Activated CD4-positive, alpha-beta T cell treated with anti-CD3 and anti-CD28 coated beads, Interleukin-2, amount 10 ng/mL, durations not matched to agents 7 days and 5 days (primary cell): ENCODE results near the gene PLEKHH1. TPM values are rescaled to one million over a fixed set of nuclear protein-coding genes. Genes with fewer than 3 reads are reported as not detected.

Source experiments
- CTCF ChIA-PET: fragments of 350-600 bp; sonication (Branson Sonifier 250); formaldehyde crosslinking; loops from one replicate; lab custom pipeline; 2021; ENCODE audit warnings: antibody characterized with exemption; lab: Charles Lee
- POLR2A ChIA-PET: fragments of 350-600 bp; sonication (Branson Sonifier 250); formaldehyde crosslinking; loops from one replicate; lab custom pipeline; 2021; ENCODE audit warnings: antibody characterized with exemption; lab: Charles Lee
- DNase-seq: peaks from one replicate; pipeline ENCODE4 v3.0.0-alpha.2; 2020
- H3K27ac Mint-ChIP-seq: one replicate; pipeline ENCODE4 v1.8.0; 2021; ENCODE audit warnings: mild to moderate bottlenecking, moderate library complexity, mixed read lengths
- H3K27me3 Mint-ChIP-seq: one replicate; pipeline ENCODE4 v1.8.0; 2021; ENCODE audit warnings: mixed read lengths
- H3K36me3 Mint-ChIP-seq: one replicate; pipeline ENCODE4 v1.8.0; 2021; ENCODE audit warnings: low read depth, mixed read lengths
- H3K4me1 Mint-ChIP-seq: one replicate; pipeline ENCODE4 v1.8.0; 2021; ENCODE audit warnings: mixed read lengths
- H3K4me3 Mint-ChIP-seq: one replicate; pipeline ENCODE4 v1.8.0; 2021; ENCODE audit warnings: mild to moderate bottlenecking, moderate library complexity, mixed read lengths
- H3K9me3 Mint-ChIP-seq: one replicate; pipeline ENCODE4 v1.8.0; 2021; ENCODE audit warnings: mixed read lengths
- total RNA-seq, 2 experiments: library from RNA; stranded (reverse); gene quantifications; one replicate each; pipeline ENCODE4 v1.2.3, GENCODE V29; 2021

The PLEKHH1 gene
- total RNA-seq, 2 experiments from 2014 or later, result 0.29 to 0.50 TPM

- Mint-ChIP-seq H3K27me3 (peaks cover 69% of the 10 kb centered on the region), H3K36me3 (no peaks in the 10 kb centered on the region), H3K4me3 (no peak overlapping the region), H3K4me1 (no peaks in the 10 kb centered on the region), H3K27ac (no peak overlapping the region), H3K9me3 (no peaks in the 10 kb centered on the region)
- no peak for DNase-seq
- CTCF ChIA-PET, result no interaction called here
- POLR2A ChIA-PET, result interaction anchor here (0.6 kb wide), 1 partner anchor 44 kb away, joined by 3 read pairs; no protein-coding TSS in a partner anchor
Measured at GRCh38 chr14:67524634-67524963, 8.5 kb upstream of the PLEKHH1 start.

DNA sequence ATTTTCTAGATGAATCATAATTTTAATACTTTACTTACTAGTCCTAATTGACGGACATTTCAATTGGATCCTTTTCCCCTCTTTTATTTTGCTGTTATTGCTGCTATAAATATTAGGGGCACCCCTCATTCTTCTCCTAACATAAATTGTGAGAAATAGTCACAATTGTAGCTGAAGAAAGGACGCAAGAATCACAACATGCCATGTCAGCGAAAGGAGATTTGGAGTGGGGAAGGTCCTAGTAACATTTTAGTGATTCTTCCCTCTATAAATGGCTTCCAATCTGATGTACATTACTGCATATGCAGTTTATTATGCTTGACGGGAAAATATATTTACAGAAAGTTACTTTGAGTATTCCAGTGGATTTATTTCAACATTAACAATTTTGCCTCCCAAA lies 7.7 kb upstream of the PLEKHH1 start:
- Mint-ChIP-seq H3K27me3 (peaks cover 70% of the 10 kb centered on the region), H3K9me3 (no peaks in the 10 kb centered on the region), H3K27ac (no peak overlapping the region), H3K36me3 (no peaks in the 10 kb centered on the region), H3K4me3 (no peak overlapping the region), H3K4me1 (no peaks in the 10 kb centered on the region)
- DNase-seq, result no peak
- POLR2A ChIA-PET, result interaction anchor here (0.7 kb wide), 1 partner anchor 20 kb away, joined by 3 read pairs; no protein-coding TSS in a partner anchor
- CTCF ChIA-PET, result interaction anchor here (1.0 to 2.2 kb wide), 6 partner anchors 10 to 179 kb away, joined by 3 to 8 read pairs (median 5); no protein-coding TSS in a partner anchor

GRCh38 chr14:67526181-67526580 lies 6.9 kb upstream of the PLEKHH1 start:
- CTCF ChIA-PET, result interaction anchor here (0.8 to 2.2 kb wide), 9 partner anchors 11 to 178 kb away, joined by 3 to 8 read pairs (median 4); no protein-coding TSS in a partner anchor
- Mint-ChIP-seq H3K4me1 (no peaks in the 10 kb centered on the region), H3K4me3 (no peak overlapping the region), H3K9me3 (no peaks in the 10 kb centered on the region), H3K27ac (no peak overlapping the region), H3K27me3 (peaks cover 72% of the 10 kb centered on the region), H3K36me3 (no peaks in the 10 kb centered on the region)
- no peak for DNase-seq
- POLR2A ChIA-PET, result no interaction called here

GRCh38 chr14:67526676-67527459 lies 6.2 kb upstream of the PLEKHH1 start:
- Mint-ChIP-seq H3K36me3 (no peaks in the 10 kb centered on the region), H3K9me3 (no peaks in the 10 kb centered on the region), H3K27me3 (peaks cover 69% of the 10 kb centered on the region), H3K27ac (no peak overlapping the region), H3K4me1 (no peaks in the 10 kb centered on the region), H3K4me3 (no peak overlapping the region)
- peak; percentile 58 for DNase-seq
- ChIA-PET CTCF (interaction anchor here (0.6 to 2.2 kb wide), 12 partner anchors 12 to 177 kb away, joined by 3 to 8 read pairs (median 4); partner anchors contain the start of gene PIGH), POLR2A (no interaction called here)

DNA sequence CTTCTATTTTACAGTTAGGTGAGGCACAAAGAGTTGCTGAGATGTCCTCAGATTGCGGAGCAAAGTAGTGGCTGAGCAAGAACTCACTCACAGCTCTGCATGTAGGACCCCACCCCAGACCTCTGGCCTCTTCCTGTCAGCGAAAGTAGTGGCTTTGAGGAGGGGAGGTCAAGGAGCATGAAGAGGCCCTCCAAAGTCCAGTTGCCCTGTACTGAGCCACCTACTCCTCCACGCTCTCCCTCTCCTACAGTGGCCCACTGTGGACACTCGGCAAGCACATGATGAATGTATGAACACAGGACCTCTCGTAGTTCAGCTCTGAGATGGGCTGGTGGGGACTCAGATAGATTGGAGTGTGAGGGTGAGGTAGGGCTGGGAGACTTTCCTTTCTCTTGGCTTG lies 5.3 kb upstream of the PLEKHH1 start:
- no peak overlapping the region for H3K27ac Mint-ChIP-seq
- ChIA-PET CTCF (interaction anchor here (0.8 to 1.5 kb wide), 4 partner anchors 14 to 139 kb away, joined by 3 to 4 read pairs (median 3); partner anchors contain the start of gene PIGH), POLR2A (no interaction called here)
- H3K27me3 Mint-ChIP-seq, result peaks cover 71% of the 10 kb centered on the region
- no peak overlapping the region for H3K4me3 Mint-ChIP-seq
- H3K9me3 Mint-ChIP-seq, result no peaks in the 10 kb centered on the region
- peaks cover 3% of the 10 kb centered on the region for H3K4me1 Mint-ChIP-seq
- no peaks in the 10 kb centered on the region for H3K36me3 Mint-ChIP-seq
- DNase-seq, result no peak

- Mint-ChIP-seq H3K27ac (no peak overlapping the region), H3K9me3 (no peaks in the 10 kb centered on the region), H3K4me1 (peaks cover 3% of the 10 kb centered on the region), H3K36me3 (no peaks in the 10 kb centered on the region), H3K27me3 (peaks cover 67% of the 10 kb centered on the region), H3K4me3 (no peak overlapping the region)
- no peak for DNase-seq
- ChIA-PET CTCF (interaction anchor here (0.5 to 1.8 kb wide), 6 partner anchors 10 to 1574 kb away, joined by 3 to 5 read pairs (median 3); no protein-coding TSS in a partner anchor), POLR2A (no interaction called here)
Measured at GRCh38 chr14:67528276-67528675, 4.8 kb upstream of the PLEKHH1 start.

DNA sequence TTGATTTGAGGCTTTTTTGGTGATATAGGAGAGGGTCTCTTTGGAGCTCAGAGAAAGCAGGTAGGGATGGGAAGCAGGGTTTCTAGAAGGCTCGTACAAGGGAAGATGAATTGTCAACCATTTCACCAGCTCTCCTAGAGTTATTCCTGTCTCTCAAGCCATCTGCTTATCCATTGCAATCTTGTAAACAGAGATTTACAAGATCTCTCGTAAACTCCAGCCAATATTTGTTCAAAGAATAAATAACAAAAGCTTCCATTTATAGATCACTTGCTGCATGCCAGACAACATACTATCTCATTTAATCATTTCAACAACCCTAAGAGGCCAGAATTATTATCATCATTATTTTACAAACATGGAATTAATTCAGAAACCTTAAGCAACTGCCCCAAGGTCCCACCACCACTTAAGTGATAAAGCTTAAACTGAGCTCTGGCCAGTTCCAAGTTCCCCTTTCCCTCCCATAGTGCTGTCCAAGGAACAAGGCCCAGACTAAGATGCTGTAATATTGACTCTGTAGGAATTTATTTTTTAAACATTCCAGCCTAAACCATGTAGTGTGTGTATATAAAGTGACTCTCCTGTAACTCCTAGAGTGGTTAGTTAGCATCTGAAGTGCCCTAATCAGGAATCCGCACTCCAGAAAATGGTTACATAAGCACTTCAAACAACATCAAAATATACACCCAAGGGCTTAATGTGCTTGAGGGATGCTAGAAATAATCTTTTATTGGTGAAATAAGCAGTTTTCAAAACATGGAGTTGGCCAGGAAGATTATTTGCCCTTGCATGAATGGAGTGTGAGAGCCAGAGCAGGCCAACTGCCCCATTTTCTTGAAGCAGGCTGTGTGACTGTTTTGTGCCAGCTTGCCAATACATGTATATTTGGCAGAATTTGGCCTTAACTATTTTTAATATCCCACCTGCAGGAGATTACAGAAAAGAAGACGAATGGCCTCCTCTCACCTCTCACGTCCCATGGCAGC lies 2.8 kb upstream of the PLEKHH1 start:
- Mint-ChIP-seq H3K9me3 (no peaks in the 10 kb centered on the region), H3K27ac (no peak overlapping the region), H3K4me3 (no peak overlapping the region), H3K36me3 (no peaks in the 10 kb centered on the region), H3K4me1 (peaks cover 5% of the 10 kb centered on the region), H3K27me3 (peaks cover 66% of the 10 kb centered on the region)
- no peak for DNase-seq
- CTCF ChIA-PET, result interaction anchor here (0.6 to 1.8 kb wide), 2 partner anchors 12 to 41 kb away, joined by 3 to 5 read pairs; no protein-coding TSS in a partner anchor
- POLR2A ChIA-PET, result no interaction called here

- Mint-ChIP-seq H3K27ac (no peak overlapping the region), H3K4me1 (peaks cover 5% of the 10 kb centered on the region), H3K36me3 (no peaks in the 10 kb centered on the region), H3K4me3 (peak overlapping the region; percentile 54), H3K9me3 (no peaks in the 10 kb centered on the region), H3K27me3 (peaks cover 57% of the 10 kb centered on the region)
- POLR2A ChIA-PET, result no interaction called here
- DNase-seq, result no peak
- CTCF ChIA-PET, result interaction anchor here (1.4 to 2.0 kb wide), 3 partner anchors 21 to 87 kb away, joined by 3 to 8 read pairs (median 6); no protein-coding TSS in a partner anchor
Measured at GRCh38 chr14:67532606-67532997, 488 bp upstream of the PLEKHH1 start.

DNA sequence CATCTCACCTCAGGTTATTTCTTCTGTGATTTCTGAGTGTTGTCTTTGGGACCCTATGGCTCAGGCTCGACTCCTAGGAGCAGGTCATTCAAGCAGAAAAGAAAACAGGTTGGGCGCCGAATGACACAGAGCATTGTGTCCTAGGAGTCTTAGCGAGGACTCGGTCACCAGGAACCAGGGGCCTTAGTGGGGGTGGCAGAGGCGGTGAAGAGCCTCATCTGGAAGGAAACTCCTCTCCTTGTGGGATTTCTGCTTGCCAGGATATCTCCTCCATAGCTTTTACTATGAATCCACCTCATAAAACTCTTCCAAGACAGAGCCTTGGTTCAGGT lies 630 bp downstream of the PLEKHH1 start:
- POLR2A ChIA-PET, result no interaction called here

GRCh38 chr14:67536087-67536486 lies 3.0 kb downstream of the PLEKHH1 start:
- H3K27me3 Mint-ChIP-seq, result peaks cover 51% of the 10 kb centered on the region
- H3K9me3 Mint-ChIP-seq, result no peaks in the 10 kb centered on the region
- H3K4me1 Mint-ChIP-seq, result peaks cover 5% of the 10 kb centered on the region
- no peak overlapping the region for H3K4me3 Mint-ChIP-seq
- no peak overlapping the region for H3K27ac Mint-ChIP-seq
- CTCF ChIA-PET, result no interaction called here
- H3K36me3 Mint-ChIP-seq, result no peaks in the 10 kb centered on the region
- POLR2A ChIA-PET, result no interaction called here
- no peak for DNase-seq

More for the DNA sequence above, 630 bp downstream of the PLEKHH1 start:
- Mint-ChIP-seq H3K27me3 (peaks cover 59% of the 10 kb centered on the region), H3K9me3 (no peaks in the 10 kb centered on the region), H3K4me1 (peaks cover 5% of the 10 kb centered on the region), H3K4me3 (peak overlapping the region; percentile 61), H3K27ac (no peak overlapping the region), H3K36me3 (no peaks in the 10 kb centered on the region)
- CTCF ChIA-PET, result interaction anchor here (1.4 to 2.0 kb wide), 3 partner anchors 22 to 88 kb away, joined by 3 to 8 read pairs (median 6); no protein-coding TSS in a partner anchor
- no peak for DNase-seq

DNA sequence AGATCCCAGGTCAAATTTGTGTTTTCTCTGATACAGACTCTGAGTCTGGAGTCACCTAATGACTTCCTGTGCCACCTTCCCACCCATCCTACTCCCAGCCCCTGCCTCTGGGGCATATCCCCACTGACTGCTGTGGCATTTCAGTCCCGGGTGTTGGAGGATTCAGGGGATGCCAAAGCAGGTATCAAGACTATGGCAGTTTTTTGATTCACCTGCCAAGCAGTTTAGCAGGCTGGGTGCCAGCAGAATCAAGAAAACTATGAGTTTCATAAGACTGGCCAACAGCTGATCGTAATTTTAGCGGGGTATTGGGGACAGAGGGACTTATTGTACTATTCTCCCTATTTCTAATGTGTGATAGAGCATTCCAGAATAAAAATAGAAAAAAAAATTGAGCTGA lies 4.6 kb downstream of the PLEKHH1 start:
- Mint-ChIP-seq H3K4me1 (peaks cover 11% of the 10 kb centered on the region), H3K27ac (no peak overlapping the region), H3K4me3 (no peak overlapping the region), H3K27me3 (peaks cover 44% of the 10 kb centered on the region), H3K36me3 (no peaks in the 10 kb centered on the region), H3K9me3 (no peaks in the 10 kb centered on the region)
- ChIA-PET CTCF (interaction anchor here (0.6 to 1.6 kb wide), 3 partner anchors 9 to 79 kb away, joined by 3 read pairs; no protein-coding TSS in a partner anchor), POLR2A (interaction anchor here (0.6 kb wide), 1 partner anchor 29 kb away, joined by 3 read pairs; no protein-coding TSS in a partner anchor)
- no peak for DNase-seq

DNA sequence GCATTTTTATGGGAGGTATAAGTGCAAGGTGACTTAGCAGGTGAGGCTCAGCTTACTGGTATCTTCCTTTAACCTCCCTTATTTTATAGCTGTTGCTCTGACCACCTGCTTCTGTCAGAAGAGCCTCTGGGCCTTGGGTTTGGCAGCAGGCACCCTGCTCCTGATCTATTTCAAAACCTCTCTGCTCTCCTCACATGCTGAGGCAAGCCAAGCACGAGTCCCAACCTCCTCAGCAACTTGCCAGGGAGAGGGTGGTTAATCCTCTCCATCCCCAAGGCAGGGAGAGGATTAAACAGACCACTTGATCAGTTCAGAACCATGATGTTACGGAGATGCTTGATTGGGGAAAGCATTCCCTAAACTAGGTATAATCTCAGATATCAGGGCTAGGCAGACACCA lies 5.4 kb downstream of the PLEKHH1 start:
- POLR2A ChIA-PET, result interaction anchor here (0.6 kb wide), 1 partner anchor 28 kb away, joined by 3 read pairs; no protein-coding TSS in a partner anchor
- CTCF ChIA-PET, result interaction anchor here (0.6 to 1.8 kb wide), 5 partner anchors 10 to 78 kb away, joined by 3 to 5 read pairs (median 3); no protein-coding TSS in a partner anchor
- Mint-ChIP-seq H3K36me3 (no peaks in the 10 kb centered on the region), H3K4me3 (no peak overlapping the region), H3K27ac (no peak overlapping the region), H3K9me3 (no peaks in the 10 kb centered on the region), H3K4me1 (peaks cover 11% of the 10 kb centered on the region), H3K27me3 (peaks cover 51% of the 10 kb centered on the region)
- DNase-seq, result no peak
